Measurements from ENCODE around the gene NHP2.
"Not testable (repeated sequence)": the region's sequence is repeated elsewhere in the genome, so short reads cannot be mapped to it uniquely, and the experiment has no call there.

The NHP2 gene

GRCh38 chr5:178153530-178154340 lies at the start of gene NHP2:
NHP2 (minus strand) TSS chr5:178153885; CDS start chr5:178153817, 68 bp downstream.
- TF ChIP-seq, protein P1, sequence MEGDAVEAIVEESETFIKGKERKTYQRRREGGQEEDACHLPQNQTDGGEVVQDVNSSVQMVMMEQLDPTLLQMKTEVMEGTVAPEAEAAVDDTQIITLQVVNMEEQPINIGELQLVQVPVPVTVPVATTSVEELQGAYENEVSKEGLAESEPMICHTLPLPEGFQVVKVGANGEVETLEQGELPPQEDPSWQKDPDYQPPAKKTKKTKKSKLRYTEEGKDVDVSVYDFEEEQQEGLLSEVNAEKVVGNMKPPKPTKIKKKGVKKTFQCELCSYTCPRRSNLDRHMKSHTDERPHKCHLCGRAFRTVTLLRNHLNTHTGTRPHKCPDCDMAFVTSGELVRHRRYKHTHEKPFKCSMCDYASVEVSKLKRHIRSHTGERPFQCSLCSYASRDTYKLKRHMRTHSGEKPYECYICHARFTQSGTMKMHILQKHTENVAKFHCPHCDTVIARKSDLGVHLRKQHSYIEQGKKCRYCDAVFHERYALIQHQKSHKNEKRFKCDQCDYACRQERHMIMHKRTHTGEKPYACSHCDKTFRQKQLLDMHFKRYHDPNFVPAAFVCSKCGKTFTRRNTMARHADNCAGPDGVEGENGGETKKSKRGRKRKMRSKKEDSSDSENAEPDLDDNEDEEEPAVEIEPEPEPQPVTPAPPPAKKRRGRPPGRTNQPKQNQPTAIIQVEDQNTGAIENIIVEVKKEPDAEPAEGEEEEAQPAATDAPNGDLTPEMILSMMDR (IDR thresholded peaks at IDR 0.05; ENCODE audit: borderline replicate concordance, control extremely low read depth, extremely low read depth, insufficient read depth, missing control alignments): no peak
- in situ Hi-C loops (cut with MboI; ENCODE audit: low sequenced_read_pairs, unreplicated experiment): no loop called here

DNA sequence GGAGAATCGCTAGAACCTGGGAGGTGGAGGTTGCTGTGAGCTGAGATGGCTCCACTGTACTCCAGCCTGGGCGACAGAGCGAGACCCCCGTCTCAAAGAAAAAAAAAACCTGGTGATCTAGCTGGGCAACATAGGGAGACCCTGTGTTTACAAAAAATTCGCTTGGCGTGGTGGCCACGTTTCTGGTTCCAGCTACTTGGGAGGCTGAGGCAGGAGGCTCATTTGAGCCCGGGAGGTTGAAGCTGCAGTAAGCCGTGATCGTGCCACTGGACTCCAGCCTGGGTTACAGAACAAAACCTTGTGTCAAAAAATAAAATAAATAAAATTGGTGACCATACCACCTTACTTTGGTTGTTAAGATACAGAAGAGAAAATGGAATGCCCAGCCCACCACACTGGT lies 48.9 kb upstream of the NHP2 start:
- in situ Hi-C loops (cut with MboI; ENCODE audit: low sequenced_read_pairs, unreplicated experiment): no loop called here
- TF ChIP-seq, protein P1 (IDR thresholded peaks at IDR 0.05; ENCODE audit: borderline replicate concordance, control extremely low read depth, extremely low read depth, insufficient read depth, missing control alignments): no peak
- DNase-seq (ENCODE audit: low spot score): no peak

More at GRCh38 chr5:178153530-178154340, at the start of gene NHP2:
- peak; percentile 98 for DNase-seq (ENCODE audit: low spot score)

DNA sequence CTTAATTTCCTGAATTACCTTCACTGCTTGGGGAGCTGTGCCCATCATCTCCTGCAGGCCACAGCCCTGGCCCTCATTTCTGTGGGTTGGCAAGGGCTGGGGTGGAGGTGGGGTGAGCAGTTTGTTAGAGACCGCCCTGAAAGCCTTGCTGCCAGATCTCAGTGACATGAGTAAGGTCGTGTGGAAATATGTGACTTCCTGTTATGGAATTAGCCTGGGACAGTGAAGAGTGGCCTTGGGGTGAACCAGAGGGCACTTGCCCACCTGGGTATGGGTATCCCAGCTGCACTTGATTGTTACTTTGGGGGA lies 48.2 kb upstream of the NHP2 start:
- in situ Hi-C loops (cut with MboI; ENCODE audit: low sequenced_read_pairs, unreplicated experiment): no loop called here
- TF ChIP-seq, protein P1 (IDR thresholded peaks at IDR 0.05; ENCODE audit: borderline replicate concordance, control extremely low read depth, extremely low read depth, insufficient read depth, missing control alignments): no peak
- DNase-seq (ENCODE audit: low spot score): no peak

- DNase-seq (ENCODE audit: low spot score): no peak
- TF ChIP-seq, protein P1 (IDR thresholded peaks at IDR 0.05; ENCODE audit: borderline replicate concordance, control extremely low read depth, extremely low read depth, insufficient read depth, missing control alignments): no peak
- in situ Hi-C loops (cut with MboI; ENCODE audit: low sequenced_read_pairs, unreplicated experiment): no loop called here
These were observed 47.7 kb upstream of the NHP2 start for GRCh38 chr5:178201221-178201926.

DNA sequence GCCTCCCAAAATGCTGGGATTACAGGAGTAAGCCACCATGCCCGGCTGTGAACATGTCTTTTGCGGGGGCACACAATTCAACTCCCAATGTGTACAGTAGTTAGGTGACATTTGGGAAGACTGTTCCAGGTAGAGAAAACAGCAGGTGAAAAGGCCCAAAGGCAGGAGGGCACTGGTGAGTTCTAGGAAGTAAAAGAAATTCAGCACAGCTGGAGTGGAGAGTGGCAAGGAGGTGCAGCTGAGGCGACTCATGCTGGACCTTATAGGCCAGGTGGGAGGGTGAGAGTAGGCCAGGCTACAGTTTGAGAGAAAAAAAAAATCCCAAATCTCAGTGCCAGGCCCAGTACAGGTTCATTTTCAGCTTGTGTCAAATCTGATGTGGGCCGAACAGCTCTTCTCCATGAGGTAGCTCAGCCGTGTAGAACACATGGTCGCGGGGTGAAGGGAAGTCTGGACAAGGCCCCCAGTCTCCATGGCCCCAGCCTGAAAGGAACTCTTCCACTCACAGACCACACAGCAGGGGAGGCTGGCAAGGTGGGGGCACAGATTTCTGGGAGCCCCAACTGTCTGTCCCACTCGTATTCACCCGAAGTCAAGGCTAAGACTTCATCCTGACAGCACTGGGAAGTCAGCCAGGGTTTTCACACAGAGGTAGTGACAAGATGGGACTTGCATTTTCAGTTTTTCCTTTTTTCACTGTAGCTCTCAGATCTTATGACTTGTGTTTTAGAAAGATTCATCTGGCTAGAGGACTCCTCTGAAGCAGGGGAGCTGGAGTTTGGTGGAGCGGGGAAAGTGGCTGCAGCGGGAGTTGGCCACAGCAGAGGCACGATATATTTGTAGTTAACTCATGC lies 46.1 kb upstream of the NHP2 start:
- in situ Hi-C loops (cut with MboI; ENCODE audit: low sequenced_read_pairs, unreplicated experiment): no loop called here
- no peak for DNase-seq (ENCODE audit: low spot score)
- TF ChIP-seq, protein P1 (IDR thresholded peaks at IDR 0.05; ENCODE audit: borderline replicate concordance, control extremely low read depth, extremely low read depth, insufficient read depth, missing control alignments): no peak

- no peak for DNase-seq (ENCODE audit: low spot score)
- in situ Hi-C loops (cut with MboI; ENCODE audit: low sequenced_read_pairs, unreplicated experiment): no loop called here
- TF ChIP-seq, protein P1 (IDR thresholded peaks at IDR 0.05; ENCODE audit: borderline replicate concordance, control extremely low read depth, extremely low read depth, insufficient read depth, missing control alignments): no peak
These were observed 45.0 kb upstream of the NHP2 start for GRCh38 chr5:178198706-178199105.

GRCh38 chr5:178198151-178198550 lies 44.5 kb upstream of the NHP2 start:
- DNase-seq (ENCODE audit: low spot score); in situ Hi-C loops (cut with MboI; ENCODE audit: low sequenced_read_pairs, unreplicated experiment): not testable (repeated sequence)
